GM12874 (cell line): Measurements from ENCODE around the gene SLC5A12.

ENCODE experiments used
- CTCF ChIP-seq: IDR thresholded peaks from 2 replicates; pipeline ENCODE4 v1.5.1; 2011; ENCODE audit warnings: low read depth, mild to moderate bottlenecking, control low read depth, low read length, moderate library complexity; ENCODE audit not compliant: insufficient read depth

SLC5A12 gene

GRCh38 chr11:26662916-26663315, 58.9 kb downstream of the SLC5A12 start:
- TF ChIP-seq CTCF, result no peak

GRCh38 chr11:26655287-26655686, 66.6 kb downstream of the SLC5A12 start:
- TF ChIP-seq CTCF, result no peak

- TF ChIP-seq CTCF, result no peak
Observed at GRCh38 chr11:26651916-26652315, 69.9 kb downstream of the SLC5A12 start.

- TF ChIP-seq CTCF, result peak; percentile 65
Observed at GRCh38 chr11:26649884-26650283, 72.0 kb downstream of the SLC5A12 start.

- TF ChIP-seq CTCF, result no peak
Observed at GRCh38 chr11:26632691-26633159, 89.1 kb downstream of the SLC5A12 start.

GRCh38 chr11:26626346-26626745, 95.5 kb downstream of the SLC5A12 start:
- no peak for TF ChIP-seq CTCF

- no peak for TF ChIP-seq CTCF
Observed at GRCh38 chr11:26623076-26623659, 98.7 kb downstream of the SLC5A12 start.

GRCh38 chr11:26622181-26622580, 99.7 kb downstream of the SLC5A12 start:
- TF ChIP-seq CTCF, result no peak
